ENCODE data around the gene KHK.

KHK gene

GRCh38 chr2:27081984-27082772, 4.4 kb upstream of the KHK start:
- H3K27me3 ChIP-seq (replicated peaks), result no peaks in the 10 kb centered on the region
- TF ChIP-seq CTCF (IDR thresholded peaks at IDR 0.05; ENCODE audit: low read depth, low read length, missing control alignments), result no peak
- H3K36me3 ChIP-seq (replicated peaks), result peaks cover 3% of the 10 kb centered on the region
- in situ Hi-C loops (cut with HindIII; ENCODE audit: low pct_ligation_motif_present, low sequenced_read_pairs), result no loop called here
- no peak for DNase-seq
- H3K4me3 ChIP-seq (ENCODE audit: low read depth, low read length), result no peak overlapping the region
- H3K27ac ChIP-seq, result no peak overlapping the region

- H3K27ac ChIP-seq, result no peak overlapping the region
- H3K36me3 ChIP-seq (replicated peaks), result peaks cover 3% of the 10 kb centered on the region
- DNase-seq, result no peak
- TF ChIP-seq CTCF (IDR thresholded peaks at IDR 0.05; ENCODE audit: low read depth, low read length, missing control alignments), result no peak
- no peaks in the 10 kb centered on the region for H3K27me3 ChIP-seq (replicated peaks)
- H3K4me3 ChIP-seq (ENCODE audit: low read depth, low read length), result no peak overlapping the region
- in situ Hi-C loops (cut with HindIII; ENCODE audit: low pct_ligation_motif_present, low sequenced_read_pairs), result no loop called here
Measured at GRCh38 chr2:27082773-27083409, 3.7 kb upstream of the KHK start.

- no peak overlapping the region for H3K27ac ChIP-seq
- no peak for TF ChIP-seq CTCF (IDR thresholded peaks at IDR 0.05; ENCODE audit: low read depth, low read length, missing control alignments)
- peaks cover 3% of the 10 kb centered on the region for H3K36me3 ChIP-seq (replicated peaks)
- H3K27me3 ChIP-seq (replicated peaks), result no peaks in the 10 kb centered on the region
- DNase-seq, result no peak
- in situ Hi-C loops (cut with HindIII; ENCODE audit: low pct_ligation_motif_present, low sequenced_read_pairs), result no loop called here
- no peak overlapping the region for H3K4me3 ChIP-seq (ENCODE audit: low read depth, low read length)
Measured at GRCh38 chr2:27083410-27084296, 2.9 kb upstream of the KHK start.

GRCh38 chr2:27084297-27085061, 2.1 kb upstream of the KHK start:
- no peak for TF ChIP-seq CTCF (IDR thresholded peaks at IDR 0.05; ENCODE audit: low read depth, low read length, missing control alignments)
- Histone ChIP-seq H3K27ac (no peak overlapping the region), H3K4me3 (ENCODE audit: low read depth, low read length) (no peak overlapping the region), H3K27me3 (replicated peaks) (no peaks in the 10 kb centered on the region), H3K36me3 (replicated peaks) (peaks cover 3% of the 10 kb centered on the region)
- in situ Hi-C loops (cut with HindIII; ENCODE audit: low pct_ligation_motif_present, low sequenced_read_pairs), result no loop called here
- DNase-seq, result no peak

GRCh38 chr2:27085062-27085672, 1.4 kb upstream of the KHK start:
- Histone ChIP-seq H3K36me3 (replicated peaks) (peaks cover 3% of the 10 kb centered on the region), H3K4me3 (ENCODE audit: low read depth, low read length) (peak overlapping the region; percentile 59), H3K27ac (no peak overlapping the region), H3K27me3 (replicated peaks) (no peaks in the 10 kb centered on the region)
- no peak for DNase-seq
- in situ Hi-C loops (cut with HindIII; ENCODE audit: low pct_ligation_motif_present, low sequenced_read_pairs), result no loop called here
- no peak for TF ChIP-seq CTCF (IDR thresholded peaks at IDR 0.05; ENCODE audit: low read depth, low read length, missing control alignments)

All from brain microvascular endothelial cell (primary cell).